Retinal pigment epithelial cell (primary cell): ENCODE measurements around the gene TRPC4AP.

Experiments used
- DNase-seq: peaks from one replicate; pipeline ENCODE4 v3.0.0-alpha.2; 2010; ENCODE audit warnings: low read depth
- H3K4me3 ChIP-seq: 2 replicates; pipeline ENCODE4 v1.5.1; 2011; ENCODE audit warnings: mild to moderate bottlenecking, low read length, control low read depth, moderate library complexity
- TF ChIP-seq, protein P1 (sequence below): conservative IDR thresholded peaks from 2 replicates; pipeline ENCODE4 v1.5.1; 2011; ENCODE audit warnings: low read depth, low read length, control low read depth, inconsistent platforms

Gene TRPC4AP

DNA sequence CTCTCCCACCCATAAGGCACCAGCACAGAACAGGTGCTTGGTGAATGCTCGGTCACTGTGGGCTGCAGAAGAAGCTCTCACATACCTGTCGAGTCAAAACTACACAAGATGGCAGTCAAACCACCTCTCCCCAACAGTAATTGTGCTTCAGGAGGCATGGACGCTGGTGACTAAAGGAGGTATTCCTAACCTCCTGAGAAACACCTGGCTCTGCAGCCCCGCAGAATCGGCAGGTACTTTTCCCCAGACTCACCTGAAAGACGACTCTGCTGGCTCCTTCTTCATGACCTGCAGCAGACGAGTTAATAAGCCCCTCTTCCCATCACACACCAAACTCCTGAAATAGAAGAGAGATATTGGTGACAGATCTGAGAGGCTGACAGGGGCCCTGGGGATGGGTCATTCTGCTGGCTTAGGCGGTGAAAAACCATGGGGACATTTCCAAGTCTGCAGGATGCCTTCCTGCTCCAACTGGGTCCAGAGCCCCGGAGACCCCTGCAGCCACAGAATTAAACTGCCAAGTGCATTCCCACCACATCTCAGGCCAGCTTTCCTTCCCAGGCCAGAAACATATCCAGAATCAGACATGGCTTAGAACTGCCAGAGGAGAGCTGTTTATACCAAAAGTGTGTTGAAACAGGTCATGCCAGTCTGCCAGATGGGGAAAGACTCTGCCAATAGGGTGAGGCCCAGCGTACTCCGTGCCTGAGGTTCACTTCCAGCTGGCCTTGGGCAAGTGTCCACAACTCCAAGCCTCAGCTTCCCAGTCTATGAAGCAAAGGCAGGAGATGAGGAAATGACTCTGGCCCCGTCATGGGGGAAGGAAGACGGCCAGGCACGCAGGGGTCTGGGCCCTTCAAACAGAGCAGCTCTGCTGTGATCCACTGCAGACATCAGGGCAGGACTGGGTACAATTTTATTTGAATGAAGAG is 83.9 kb downstream of the TRPC4AP start:
- TF ChIP-seq, protein P1, sequence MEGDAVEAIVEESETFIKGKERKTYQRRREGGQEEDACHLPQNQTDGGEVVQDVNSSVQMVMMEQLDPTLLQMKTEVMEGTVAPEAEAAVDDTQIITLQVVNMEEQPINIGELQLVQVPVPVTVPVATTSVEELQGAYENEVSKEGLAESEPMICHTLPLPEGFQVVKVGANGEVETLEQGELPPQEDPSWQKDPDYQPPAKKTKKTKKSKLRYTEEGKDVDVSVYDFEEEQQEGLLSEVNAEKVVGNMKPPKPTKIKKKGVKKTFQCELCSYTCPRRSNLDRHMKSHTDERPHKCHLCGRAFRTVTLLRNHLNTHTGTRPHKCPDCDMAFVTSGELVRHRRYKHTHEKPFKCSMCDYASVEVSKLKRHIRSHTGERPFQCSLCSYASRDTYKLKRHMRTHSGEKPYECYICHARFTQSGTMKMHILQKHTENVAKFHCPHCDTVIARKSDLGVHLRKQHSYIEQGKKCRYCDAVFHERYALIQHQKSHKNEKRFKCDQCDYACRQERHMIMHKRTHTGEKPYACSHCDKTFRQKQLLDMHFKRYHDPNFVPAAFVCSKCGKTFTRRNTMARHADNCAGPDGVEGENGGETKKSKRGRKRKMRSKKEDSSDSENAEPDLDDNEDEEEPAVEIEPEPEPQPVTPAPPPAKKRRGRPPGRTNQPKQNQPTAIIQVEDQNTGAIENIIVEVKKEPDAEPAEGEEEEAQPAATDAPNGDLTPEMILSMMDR: no peak
- H3K4me3 ChIP-seq: no peak overlapping the region

GRCh38 chr20:35007891-35008290 is 84.7 kb downstream of the TRPC4AP start:
- H3K4me3 ChIP-seq: no peak overlapping the region
- no peak for DNase-seq
- TF ChIP-seq, protein P1: no peak

More for the DNA sequence above, 83.9 kb downstream of the TRPC4AP start:
- DNase-seq: no peak

DNA sequence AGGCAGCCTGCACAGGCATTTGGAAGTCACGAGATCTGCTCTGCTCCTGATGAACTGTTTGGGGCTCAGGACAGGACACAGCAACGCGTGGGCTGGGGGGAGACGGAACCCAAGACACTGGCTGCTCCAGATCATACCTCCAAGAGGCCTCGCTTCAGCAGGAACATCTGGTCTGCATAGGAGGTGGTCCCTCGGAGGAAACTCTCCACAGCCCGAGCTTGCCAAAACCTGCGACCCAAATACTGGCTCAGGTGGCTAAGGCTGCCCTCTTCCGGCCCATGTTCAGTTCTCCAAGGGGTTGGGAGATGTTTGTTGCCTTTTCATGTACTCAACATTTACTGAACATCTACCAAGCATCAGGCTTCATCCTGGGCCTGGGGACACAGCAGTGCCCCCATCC is 85.2 kb downstream of the TRPC4AP start:
- no peak for DNase-seq
- no peak overlapping the region for H3K4me3 ChIP-seq
- TF ChIP-seq, protein P1: no peak

DNA sequence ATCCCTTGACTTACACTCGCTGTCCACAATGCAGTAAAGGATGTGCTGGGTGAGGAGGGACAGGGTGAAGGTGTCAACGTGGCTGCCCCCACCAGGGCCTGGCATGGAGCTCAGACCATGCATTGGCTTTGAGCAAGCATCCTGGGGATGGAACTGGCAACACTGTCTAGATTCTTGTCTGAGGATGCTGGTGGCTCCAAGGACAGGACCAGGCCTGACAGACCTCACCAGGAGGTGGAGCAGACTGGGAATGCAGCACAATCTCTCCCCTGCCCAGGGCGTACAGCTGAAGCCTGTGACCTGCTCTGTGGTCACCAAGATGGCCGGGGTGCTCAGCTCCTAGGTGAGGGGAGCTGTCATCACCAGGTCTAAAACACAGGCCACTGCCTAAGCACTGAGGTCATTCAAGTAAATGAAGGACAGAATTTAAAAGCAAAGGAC is 86.1 kb downstream of the TRPC4AP start:
- DNase-seq: no peak
- TF ChIP-seq, protein P1: no peak
- H3K4me3 ChIP-seq: no peak overlapping the region

DNA sequence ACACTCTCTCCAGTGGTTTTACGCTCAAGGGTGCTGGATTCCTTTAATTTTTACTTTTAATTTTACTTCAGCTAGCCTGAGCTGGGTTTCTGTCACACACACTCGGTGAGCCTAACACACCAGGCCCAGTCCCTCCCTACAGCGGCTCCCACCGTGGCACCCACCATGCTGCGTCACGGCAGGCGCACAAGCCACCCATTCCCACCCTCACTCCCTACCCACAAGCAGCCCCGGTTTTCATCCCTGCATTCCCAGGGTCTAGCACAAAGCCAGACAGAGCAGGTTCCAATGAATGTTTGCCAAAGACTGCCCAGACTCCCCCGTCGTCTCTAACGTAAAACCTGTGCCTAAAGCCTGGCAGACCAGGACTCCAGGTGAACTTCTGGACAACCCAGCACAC is 86.6 kb downstream of the TRPC4AP start:
- DNase-seq: no peak
- no peak overlapping the region for H3K4me3 ChIP-seq
- TF ChIP-seq, protein P1: no peak

- TF ChIP-seq, protein P1: no peak
- no peak for DNase-seq
- no peak overlapping the region for H3K4me3 ChIP-seq
Measured at GRCh38 chr20:35005463-35005961, 87.1 kb downstream of the TRPC4AP start.
